GM12801 (cell line): Measurements from ENCODE around the gene TRIM66.

Source experiments
- CTCF ChIP-seq: IDR thresholded peaks from one replicate; pipeline ENCODE4 v1.5.1; 2011; ENCODE audit warnings: control low read depth; ENCODE audit not compliant: insufficient read length; ENCODE audit errors: extremely low read depth

The TRIM66 gene

GRCh38 chr11:8586184-8586583 lies 96.3 kb downstream of the TRIM66 start:
- no peak for TF ChIP-seq CTCF

- TF ChIP-seq CTCF, result no peak
Measured at GRCh38 chr11:8584511-8584910, 98.0 kb downstream of the TRIM66 start.

GRCh38 chr11:8584082-8584481 lies 98.4 kb downstream of the TRIM66 start:
- no peak for TF ChIP-seq CTCF

- TF ChIP-seq CTCF, result no peak
Measured at GRCh38 chr11:8581300-8581699, 101.2 kb downstream of the TRIM66 start.

GRCh38 chr11:8577791-8578581 lies 104.5 kb downstream of the TRIM66 start:
- TF ChIP-seq CTCF, result no peak

- no peak for TF ChIP-seq CTCF
Measured at GRCh38 chr11:8574798-8575197, 107.7 kb downstream of the TRIM66 start.

- TF ChIP-seq CTCF, result no peak
Measured at GRCh38 chr11:8573777-8574176, 108.7 kb downstream of the TRIM66 start.
